HG02610 (cell line): ENCODE measurements around the gene FRS3.

Experiments
- ATAC-seq: cut with Tn5 transposase; IDR thresholded peaks from one replicate; pipeline ENCODE4 v1.9.1; 2021; ENCODE audit warnings: mild to moderate bottlenecking, moderate library complexity; ENCODE audit not compliant: unreplicated experiment

Gene FRS3

DNA sequence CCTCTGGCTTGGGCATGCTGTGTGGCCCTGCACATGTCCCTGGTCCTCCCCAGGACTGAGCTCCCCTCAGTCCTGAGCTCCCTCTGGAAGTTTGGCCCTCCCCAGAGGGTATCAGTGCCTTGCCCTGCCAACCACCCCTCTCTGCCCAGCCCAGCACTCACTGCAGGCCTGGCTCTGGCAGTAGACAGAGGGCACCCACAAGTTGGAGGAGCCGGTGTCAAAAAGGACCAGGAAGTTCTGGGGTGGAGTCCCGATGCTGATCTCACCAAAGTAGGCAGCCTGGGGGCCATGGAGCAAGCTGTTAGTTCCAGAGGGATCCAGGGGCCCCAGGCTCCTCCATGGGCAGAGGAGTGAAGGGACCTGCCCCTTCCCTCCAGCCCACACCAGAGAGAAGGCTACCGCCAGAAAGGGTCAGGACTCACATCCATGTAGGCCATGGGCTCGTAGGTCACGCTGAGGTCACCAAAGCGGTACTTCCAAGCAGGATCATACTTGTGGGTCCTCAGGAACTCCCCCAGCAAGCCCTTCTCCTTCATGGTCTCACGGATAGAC is 35.4 kb downstream of the FRS3 start:
- ATAC-seq, result no peak

DNA sequence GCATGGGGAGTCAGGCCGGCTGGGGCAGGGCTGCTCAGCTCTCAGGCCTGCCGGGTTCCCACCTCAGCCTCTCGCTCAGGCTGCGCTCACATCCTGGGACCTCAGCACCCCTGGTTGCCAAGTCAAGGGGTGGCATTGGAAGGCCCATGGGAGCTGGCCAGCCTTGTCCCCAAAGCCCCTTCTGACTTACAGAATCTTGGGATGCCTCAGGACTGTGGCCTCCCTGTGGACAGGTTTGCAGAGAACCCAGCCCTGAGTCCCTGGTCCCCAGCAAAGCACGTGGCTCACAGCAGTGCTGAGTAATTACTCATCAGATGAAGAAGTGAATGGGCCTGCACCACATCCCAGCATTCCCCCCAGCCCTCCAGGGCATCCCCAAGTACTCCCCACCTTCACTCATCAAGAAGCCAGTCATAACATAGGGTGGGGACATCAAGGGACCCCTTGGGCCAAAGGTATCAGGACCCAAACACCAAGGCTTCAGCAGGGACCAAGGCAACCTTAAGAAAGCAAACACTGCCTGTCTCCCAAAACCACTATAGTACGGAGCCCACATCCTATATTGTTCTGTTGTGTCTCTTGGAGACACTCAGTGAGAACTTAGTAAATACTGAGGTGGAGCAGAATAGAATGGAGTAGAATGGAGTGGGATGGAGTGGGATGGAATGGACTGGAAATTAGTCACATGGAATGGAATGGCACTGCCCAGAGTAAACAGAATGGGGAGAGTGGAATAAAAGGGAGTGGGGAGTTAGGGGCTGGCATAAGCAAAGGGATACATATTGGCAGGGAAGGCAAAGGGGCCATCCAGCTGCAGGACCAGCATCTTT is 36.1 kb downstream of the FRS3 start:
- ATAC-seq, result no peak

DNA sequence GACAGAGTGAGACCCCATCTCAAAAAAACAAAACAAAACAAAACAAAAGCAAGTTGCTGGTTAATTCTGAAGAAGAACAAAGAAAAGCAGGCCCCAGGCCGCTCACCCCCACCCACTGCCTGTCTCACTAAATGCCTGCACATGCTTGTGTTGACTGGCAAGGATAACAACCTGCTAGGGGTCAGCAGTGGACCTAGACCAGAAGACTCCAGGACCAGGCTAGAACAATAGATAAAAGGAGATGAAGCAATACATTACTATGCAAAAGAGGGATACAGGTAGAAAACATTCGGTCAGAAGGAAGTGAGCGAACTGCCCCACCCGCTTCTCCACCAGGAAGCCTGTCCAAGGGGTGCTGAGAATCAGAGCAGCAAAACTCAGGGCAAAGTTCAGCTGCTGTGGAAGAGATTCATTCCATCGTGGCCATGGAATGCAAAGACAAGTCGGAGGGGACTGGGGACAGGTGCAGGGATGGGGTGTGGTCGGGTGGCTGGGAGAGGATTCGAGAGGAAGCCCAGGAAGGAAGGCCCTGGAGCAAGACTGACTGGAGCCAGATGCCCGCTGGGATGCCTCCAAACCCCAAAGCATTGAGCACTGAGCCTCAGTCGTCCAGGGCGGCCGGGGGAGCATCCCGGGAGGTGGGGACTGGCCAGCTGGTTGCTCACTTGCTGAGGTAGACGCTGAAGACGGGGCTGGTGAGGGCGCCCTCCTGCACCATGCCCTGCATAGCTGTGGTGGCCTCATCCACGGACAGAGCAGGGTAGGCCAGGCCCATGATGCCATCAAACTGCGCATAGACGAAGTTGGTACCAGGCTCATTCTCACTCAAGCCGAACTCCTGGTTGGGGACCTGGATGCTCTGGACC is 37.8 kb downstream of the FRS3 start:
- ATAC-seq, result no peak

DNA sequence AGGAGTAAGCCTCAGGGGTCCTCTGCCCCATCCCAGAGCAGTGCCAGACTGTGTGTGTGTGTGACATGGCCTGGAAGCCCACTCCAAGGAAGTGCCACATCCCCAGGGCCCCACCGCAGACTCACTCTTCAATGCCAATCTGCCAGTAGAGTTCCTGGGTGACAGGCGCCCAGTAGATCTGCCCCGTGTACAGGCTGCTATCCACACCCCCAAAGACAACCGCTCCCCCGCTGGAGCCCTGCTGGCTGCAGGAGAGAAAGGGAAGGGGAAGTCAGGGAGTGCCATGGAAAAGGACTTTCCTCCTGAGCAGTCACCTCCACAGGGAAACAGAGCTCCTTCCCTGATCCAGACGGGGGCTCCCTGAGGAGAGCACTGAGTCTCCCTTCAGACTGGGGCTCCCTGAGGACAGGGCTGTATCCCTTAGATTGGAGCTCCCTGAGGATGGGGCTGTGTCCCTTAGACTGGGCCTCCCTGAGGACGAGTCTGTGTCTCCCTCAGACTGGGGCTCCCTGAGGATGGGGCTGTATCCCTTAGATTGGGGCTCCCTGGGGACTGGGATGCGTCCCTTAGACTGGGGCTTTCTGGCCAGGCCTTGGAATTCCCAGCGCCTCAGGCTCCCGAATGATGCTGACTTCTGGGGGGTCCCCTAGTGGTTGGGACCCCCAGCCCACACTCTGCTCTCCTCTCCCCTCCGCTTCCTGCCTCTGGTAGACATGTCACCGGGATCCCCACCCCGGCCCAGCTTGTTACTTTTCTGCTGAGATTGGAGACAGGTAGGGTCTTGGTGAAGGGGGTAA is 39.1 kb downstream of the FRS3 start:
- ATAC-seq, result no peak

DNA sequence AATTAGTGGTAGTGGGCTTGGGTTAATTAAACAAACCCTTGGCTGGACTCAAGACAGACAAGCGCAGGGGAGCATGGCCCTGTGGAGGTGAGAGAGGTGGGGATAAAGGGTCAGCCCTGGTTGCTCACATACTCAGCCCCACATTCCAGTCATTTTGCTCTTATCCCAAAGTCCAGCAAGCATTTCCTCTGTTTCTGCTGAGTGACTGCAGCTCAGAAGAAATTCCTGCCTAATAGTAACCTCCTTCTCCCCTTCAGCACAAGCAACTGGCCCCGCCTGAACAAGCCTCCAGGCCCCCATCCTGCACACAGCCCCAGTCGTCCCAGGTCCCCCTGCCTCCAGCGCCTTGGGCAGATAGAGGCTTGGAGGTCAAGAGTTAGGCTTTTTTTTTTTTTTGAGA is 40.7 kb downstream of the FRS3 start:
- ATAC-seq, result no peak

DNA sequence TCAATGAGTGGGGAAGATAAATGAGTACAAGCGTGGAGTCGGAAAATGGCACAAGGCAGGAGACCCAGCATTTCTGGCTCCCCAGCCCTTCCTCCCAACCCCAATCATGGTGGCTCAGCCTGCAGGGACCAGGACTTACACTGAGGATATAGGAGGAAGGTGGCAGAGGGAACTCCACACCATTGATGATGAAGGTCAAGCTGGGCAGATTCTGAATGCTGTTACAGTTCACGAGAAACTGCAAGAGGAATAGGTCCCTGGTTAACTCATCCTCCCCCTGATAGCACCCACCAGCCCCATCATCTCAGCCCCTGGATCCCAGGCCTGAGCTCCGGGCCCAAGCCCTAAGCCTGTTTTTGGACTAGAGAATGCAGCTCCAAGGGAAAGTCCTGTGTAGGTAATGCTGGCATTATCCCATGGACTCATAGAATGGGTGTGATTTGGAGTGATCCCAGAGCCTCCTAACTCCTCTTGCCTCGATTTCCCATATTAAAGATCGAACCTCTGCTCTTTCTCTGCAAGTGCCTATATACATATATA is 42.0 kb downstream of the FRS3 start:
- ATAC-seq, result no peak

DNA sequence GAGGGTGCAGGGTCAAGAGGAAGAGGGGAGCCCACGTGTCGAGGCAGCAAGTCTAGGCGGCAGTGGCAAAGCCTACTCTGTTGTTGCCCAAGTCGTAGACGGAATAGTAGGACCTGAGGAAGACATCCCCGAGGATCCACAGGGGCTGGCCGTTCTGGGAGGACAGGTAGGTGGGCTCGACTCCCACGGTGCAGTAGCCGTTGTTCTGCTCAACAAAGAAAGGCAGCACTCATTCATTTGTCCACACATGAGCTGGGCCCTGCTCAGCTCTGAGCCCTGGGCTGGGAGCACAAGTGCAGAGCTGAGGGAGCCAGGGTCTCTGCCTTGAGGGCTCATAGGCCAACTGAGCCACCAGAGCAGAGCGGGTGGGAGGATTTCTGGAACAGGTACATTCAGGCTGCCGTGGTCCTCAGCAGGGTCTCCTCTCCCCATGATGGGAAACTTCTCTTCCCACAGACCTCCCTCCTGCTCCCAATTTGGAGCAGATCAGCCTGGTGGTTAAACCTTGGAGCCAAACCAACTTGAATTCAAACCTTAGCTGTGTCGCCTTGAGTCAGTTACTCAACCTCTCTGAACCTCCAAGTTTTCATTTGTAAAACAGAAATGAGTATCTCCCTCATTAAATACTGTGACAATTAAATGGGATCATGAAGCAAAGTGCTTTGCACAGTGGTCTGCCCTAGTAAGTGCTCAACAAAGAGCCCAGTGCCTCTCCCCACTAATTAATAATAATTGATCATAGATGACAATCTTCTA is 42.7 kb downstream of the FRS3 start:
- ATAC-seq, result no peak

DNA sequence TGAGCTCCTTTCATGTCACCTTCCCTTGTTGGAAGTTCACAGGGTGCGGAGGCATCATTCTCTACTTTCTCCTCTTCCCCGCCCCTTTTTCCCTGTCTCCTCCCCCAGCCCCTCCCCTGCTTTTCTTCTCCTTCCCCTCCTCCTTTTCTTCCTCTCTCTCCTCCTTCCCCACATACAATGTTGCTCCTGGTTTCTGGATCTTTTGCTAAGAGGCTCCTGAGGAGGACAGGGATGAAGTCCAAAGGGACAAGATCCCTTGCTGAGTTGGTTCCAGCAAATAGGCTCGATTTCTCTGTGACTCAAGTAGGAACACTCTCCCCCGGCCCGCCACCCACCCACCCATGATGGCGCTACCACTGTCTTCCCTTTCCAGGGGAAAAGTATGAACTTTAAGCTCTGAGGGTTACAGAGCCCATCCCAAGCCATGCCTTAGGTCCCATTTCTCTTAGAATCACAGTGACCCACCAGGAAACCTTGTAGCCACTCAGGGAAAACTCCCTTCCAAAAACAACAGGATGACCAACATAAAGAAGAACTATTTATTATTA is 43.4 kb downstream of the FRS3 start:
- ATAC-seq, result no peak

DNA sequence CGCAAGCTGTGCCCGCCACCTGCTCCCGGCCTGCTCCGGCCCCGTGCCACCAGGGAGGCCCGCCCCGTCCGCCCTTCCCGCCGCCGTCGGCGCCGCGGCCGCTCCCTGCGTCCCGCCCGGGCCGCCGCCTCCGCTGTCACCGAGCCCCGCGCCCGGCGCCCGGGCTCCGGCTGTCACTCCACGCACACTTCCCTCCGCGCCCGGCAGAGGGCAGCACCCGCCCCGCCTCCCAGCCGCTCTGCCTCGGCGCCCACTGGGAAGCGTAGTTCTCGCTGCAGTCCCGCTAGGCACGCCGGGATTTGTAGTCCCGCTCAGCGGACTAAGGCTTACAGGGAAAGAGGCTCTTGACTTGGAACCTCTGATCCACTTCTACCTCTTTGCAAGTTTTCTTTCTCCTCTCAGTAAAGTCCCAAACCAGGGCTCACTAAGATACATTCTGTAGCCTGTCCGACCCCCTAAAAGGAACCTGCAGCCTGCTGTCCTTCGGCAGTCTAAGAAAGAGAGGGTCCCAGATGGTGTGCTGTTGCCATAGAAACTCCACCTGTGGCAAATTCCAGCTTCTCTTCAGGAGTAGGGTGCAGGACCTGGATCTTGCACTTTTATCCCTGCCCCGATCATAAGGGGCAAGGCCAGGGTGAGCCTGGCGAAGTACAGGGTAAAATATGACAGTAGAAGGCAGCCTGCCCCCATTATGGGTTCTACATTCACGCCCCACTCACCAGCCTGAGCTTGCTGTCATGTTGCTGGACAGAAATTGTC is 44.1 kb downstream of the FRS3 start, which contains the start of gene TFEB:
Gene TFEB (minus strand): TSS at position 182 of the 759 bp plus-strand sequence. CDS start 44,395 bp downstream, outside the sequence.
- peak; percentile 48 for ATAC-seq

DNA sequence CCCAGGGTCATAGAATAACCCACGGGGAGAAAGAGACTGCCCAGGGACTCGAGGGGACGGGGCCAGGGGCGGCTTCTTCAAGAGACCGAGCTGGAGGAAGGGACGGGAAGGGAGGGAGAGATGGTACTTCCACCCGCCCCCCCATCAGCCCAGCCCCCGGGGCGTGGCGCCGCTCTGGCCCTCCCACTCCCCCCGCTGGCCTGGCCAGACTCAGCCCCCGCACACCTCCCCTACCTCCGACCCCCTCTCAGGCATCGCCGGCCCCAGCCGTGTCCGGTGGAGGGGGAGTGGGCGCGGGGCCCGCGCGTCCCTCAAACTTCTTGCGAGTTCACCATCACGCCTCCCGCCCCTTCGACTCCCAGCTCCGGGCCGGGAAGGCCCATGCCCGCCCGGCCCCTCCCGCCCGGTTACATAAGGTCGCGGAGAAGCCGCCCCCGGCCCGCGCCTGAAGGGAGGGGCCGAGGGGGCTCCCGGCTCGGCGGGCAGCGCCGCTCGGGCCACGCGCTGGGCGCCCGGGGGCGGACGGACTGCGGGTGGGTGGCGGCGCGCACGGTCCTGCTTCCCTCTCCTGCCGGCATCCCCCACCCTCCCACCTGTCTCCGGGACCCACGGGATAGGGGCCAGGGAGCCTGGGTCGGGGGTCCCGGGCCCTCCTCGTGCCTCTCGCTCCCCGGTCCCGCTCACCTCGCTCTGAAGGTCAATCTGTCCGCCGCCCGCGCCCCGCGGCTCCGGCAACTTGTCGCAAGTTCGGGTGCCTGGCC is 44.9 kb downstream of the FRS3 start:
- peak; percentile 19 for ATAC-seq

DNA sequence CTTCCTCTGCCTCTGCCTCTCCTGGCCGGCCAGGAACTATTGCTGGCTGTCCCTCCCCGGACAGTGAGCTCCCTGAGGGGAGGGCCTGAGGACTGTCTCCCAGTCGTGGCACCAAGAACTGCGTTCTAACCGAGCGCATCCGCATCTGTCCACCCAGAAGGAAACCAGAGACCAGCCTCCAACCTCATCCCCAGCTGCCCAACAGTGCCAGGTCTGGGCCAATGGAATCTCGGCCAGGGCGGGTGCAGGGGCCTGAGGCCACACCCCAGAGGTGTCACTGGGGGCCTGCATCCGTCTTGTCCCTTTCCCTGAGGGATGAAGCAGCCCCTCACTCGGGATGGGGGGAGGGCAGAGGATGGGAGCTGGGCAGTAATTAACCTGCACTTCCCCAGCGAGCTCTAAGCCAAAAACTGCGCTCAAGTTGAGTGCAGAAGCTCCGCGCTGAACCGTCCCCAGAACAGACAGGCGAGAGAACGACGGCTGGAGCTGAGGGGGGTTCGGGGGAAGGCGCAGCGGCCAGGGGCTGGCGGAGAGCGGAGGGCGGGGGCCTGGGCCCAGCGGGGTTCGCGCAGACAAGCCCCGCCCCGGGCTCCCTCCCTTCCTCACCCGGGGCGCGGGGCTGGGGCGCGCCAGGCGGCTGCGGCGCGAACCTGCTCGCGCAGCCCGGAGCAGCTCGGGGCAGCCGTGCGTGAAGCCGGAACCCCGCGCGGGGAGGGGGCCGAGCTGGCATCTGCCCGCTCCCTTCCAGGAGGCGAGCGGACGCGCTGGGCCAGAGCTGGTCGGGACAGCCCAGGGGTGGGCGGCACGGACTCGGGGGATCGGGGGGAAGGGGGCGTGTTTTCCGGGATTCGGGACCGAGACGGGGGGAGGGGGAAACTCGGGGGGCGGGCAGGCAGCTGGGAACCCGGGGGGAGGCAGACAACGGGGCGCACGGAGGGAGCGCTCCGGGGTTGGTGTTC is 45.7 kb downstream of the FRS3 start:
- peak; percentile 35 for ATAC-seq

DNA sequence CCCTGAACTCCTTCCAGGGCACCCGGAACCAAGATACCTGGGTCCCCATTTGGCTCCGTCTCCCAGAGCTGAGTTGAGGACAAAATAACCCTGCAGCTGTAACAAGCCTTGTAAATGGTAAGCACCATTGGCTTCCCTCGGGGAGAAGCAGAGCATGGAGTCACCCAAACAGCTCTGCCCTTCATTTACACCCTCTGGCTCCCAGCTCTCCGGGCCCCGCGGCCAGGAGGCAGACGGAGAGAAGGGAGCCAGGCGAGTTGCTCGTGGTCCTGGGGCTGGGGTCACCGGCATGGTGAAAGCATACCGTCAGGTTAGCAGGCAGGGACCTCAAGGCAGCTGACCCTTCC is 46.4 kb downstream of the FRS3 start:
- no peak for ATAC-seq

DNA sequence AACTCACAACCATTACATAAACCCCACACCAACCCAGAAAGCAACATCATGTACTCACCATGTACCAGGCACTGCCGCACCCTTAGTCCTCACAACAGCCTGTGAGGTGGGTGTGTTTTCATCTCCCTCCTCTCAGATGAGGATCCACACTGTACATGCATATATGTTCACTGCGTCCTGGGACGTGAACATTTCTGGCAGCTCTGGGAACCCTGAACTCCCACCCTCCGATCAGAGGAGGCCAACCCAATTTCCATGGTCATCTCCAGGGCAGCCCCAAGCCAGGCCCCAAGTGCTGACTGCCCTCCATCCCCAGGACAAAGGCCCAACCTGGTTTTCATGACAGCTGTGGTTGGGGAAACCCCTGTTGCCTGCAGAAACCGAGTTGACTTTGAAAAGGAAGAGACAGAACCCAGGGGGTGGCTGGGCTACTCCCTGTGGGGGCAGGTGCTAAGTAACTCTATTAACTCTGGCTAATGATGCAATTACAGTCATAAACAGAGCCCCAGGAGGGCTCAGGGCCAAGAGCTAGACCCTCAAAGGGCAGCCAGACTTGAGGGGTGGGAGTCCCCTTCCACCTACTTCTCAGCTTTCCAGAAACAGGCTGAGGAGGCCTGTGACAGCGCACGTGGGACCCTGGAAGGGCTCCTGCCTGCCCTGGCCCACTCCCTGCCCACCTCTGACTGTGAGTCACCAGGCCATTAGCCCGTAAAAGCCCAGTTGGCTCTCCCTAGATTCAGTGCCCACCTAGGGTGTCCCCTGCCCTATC is 46.9 kb downstream of the FRS3 start:
- ATAC-seq, result peak; percentile 36

DNA sequence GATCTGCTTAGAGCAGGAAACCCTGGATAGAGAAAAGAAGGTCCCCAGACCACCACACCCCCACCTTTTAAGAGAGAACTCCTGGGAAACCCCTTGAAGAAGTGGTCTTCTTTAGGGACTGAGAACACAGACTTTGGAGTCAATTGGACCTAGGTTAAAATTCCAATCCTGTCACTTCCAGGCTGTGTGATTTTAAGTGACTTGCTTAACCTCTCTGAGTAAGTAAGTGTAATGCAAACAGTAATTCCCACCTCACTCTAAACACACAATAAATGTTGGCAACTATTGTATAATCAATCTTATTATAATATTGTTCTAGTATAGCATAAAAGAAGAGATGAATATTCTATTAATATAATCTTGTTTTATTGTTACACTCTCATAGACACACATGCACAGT is 47.6 kb downstream of the FRS3 start:
- ATAC-seq, result no peak

DNA sequence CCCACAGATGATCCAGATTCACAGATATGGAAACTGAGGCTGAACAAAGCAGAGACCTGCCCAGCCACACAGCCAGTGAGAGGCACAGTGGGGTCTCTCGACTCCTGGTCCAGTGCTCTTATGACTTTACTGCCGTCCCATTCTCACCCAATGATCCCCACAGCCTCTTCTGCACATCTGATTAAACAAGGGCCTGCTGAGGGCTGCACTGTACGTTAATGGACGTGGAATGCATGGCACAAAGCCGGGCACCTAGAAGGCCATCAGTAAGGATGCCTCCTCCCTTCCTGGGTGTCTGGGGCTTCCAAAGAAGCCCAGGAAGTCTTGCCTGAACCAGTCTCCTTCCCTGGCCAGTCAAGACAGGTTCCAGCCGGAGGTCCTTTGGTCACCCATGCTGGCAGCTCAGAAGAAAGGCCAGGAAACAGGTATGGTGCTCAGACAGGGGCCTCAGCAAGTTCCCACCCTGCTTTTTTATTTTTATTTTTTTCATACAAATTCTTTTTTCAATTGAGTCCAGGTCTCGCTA is 48.1 kb downstream of the FRS3 start:
- ATAC-seq, result no peak
